Stimulated activated CD4-positive, alpha-beta T cell treated with anti-CD3 and anti-CD28 coated beads, TNF-alpha, amount 100 ng/mL, for 24 hours (primary cell): ENCODE measurements around the gene MGMT.

Experiments used
- DNase-seq, 3 experiments: peaks; one replicate each; pipeline ENCODE4 v3.0.0-alpha.2; 2020; ENCODE audit warnings: low read depth in 3 of 3

Gene MGMT

DNA sequence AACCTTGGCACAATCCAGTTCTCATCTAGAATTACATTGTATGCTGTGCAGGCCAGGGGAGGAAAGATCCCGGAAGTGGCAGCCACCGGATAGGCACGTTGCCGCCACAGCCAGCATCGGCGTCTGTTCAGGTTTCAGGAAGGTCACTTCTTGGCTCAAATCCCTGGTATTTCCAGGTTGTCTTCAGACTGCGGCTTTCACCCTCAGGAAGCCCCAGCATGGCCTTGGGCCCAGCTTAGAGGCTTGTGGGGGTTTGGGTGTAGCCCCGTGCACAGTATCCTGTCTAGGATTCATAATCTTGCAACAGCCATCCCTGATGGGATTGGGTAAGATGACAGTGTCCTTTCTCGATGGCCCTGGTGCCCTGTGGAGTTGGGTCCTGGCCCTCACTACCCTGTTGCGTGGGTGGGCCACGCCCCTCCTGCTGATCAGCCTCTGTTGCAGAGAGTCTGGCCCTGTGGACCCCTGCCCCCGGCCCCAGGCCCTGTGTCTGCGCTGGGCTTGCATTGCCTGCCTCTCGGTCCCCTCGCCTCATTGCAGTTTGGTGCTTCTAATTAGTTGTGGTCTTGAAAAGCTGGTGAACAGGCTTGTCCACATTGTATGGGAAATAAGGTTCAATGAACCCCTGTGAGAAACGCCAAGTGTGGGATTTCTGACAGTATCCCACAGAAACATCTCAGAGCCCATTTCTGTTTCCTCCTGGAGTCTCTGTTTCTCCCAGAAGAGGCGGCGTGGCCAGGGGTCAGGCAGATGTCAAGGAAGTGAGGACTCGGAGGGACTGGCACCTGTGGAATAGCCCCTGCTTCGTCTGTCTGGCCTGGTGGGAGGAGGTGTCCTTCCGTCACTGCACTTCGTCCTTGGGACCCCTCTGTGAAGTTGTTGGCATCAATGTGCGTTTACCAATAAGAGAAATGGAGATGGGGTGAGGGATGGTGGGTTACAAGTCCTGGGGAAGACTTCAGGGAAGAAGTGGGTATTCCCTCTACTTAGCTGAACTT lies 77.5 kb downstream of the MGMT start:
- DNase-seq, result no peak

DNA sequence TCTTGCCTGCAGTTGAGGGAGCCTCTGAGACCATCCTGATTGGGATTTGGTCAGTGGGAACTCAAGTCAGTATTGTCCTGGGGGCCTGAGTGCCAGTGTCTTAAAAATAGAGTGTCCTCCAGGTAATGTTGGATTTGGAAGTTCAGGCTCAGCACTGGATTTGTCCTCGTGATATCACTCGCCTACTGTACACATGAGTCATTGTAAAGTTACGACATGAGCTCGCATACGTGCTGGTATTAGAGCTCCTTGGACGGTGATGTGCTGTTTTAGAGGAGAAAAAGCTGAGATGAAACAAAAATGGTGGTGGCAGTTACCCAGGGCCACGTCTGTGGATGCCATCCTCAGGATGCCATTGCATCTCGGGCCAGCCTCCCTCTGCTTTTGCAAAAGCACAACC lies 78.2 kb downstream of the MGMT start:
- no peak for DNase-seq

DNA sequence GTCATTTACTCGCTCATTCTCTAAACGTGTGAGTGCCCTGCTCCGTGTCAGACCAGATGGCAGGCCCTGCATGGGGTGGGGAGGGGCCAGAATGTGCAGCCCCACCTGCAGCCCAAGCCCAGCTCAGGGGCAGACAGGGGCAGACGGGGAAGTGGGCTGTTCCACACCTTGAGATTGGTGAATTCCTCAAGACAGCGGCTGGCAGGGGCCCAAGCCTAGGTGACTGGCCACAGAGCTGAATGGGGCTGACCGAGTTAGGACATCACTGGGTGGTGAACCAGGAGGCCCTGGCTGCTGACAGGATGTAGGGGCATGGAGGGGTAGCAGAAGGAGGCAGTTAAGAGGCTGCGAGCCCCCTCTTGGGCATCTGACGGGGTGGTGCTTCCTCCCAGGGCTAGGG lies 79.1 kb downstream of the MGMT start:
- DNase-seq, result no peak

DNA sequence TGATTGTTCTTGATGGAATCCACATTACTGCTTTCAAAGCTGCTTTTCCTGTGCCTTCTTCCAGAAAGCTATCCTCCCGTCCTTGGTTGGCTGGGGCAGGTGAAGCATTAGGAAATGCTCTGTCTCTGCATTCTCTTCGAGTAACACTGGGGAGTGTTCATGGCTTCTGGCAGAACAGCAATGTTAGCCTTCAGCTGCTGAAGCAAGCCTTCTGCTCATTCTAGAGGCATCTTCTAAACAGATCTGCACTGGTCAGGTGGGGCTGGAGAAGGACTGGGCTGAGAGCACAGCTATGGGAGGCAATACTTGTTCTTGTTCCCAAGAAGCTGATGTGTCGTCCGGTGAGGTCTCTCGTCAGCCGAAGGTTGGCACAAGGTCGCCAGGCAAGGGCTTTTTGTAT lies 80.6 kb downstream of the MGMT start:
- no peak for DNase-seq

DNA sequence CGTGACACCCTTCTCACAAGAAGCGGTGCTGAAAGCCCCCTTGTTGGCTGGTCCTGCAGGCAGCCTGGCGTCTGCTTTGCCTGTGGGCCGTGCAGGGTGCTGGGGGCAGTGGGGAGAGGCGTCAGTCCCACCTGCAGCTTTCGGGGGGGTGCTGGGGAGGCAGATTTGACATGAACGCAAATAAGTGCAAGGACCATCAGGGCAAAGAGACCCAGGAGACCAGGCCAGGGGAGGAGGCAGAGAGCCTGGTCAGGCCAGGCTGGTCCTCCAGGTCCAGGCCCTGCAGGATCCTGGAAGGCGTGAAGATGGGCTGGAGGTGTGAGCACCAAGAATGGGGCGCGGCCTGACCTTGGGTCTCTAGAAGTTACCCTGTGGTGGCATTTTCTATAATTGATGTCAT lies 81.6 kb downstream of the MGMT start:
- DNase-seq, result no peak

DNA sequence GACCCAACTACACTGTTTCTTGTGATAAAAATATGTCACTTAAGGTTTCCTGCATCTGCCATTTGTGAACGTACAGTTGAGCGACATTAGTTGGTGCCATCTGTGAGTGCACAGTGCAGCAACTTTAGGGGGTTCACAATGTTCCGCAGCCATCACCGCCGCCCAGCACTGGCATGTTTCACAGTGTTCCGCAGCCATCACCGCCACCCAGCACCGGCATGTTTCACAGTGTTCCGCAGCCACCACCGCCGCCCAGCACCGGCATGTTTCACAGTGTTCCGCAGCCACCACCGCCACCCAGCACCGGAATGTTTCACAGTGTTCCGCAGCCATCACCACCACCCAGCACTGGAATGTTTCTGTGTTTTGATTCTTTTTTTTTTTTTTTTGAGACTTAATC lies 83.0 kb downstream of the MGMT start:
- DNase-seq, result no peak

DNA sequence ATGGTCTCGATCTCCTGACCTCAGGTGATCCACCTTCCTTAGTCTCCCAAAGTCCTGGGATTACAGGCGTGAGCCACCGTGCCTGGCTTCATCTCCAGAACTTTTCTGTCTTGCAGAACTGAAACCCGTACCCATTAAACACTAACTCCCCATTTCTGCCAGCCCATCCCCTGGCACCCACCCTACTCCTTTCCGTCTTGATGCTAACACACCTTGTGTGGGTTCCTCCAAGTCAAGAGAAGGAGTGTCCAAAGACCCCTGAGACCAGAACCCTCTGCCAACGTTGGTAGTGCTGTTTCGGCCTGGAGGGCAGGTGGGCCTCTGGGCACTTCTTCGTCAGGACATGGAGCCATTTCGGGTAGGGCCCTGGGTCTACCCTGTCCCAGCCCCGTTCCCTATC lies 83.6 kb downstream of the MGMT start:
- no peak for DNase-seq

DNA sequence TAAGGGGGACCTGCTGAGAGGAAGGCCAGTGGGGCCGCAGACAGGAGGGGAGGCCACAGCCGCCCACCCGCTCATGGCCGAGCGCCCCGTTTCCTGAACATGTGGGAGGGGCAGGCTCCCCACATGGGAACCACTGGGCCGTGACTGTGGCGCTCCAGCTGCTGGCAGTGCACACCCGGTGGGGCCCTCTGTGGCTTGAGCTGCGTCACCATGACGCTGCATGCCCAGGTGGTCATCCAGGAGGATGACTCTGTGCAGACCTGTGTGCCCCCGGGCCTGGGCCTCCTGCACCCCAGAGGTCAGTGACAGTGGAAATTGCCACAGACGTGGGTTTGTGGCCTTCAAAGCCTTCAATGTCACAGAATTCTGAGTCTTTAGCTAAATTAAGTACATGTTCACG lies 85.1 kb downstream of the MGMT start:
- DNase-seq, result no peak

DNA sequence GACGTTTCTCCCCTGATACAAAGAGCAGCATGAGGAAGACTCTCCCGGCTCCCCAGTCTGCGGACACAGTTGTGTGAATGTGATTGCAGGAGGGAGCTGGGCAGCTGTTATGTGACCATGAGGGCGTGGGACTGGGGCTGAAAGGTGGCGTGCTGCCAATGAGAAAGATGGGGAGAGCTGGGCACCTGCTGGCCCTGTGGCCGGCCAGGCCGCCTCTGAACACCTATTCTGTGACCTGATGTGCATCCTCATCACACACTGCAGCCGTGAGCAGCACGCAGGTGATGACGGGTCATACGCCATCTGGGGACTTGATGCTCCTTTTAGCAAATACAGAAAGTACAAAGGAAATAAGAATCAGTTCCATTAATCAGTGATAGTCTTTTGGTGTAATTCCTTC lies 86.9 kb downstream of the MGMT start:
- DNase-seq, result no peak

DNA sequence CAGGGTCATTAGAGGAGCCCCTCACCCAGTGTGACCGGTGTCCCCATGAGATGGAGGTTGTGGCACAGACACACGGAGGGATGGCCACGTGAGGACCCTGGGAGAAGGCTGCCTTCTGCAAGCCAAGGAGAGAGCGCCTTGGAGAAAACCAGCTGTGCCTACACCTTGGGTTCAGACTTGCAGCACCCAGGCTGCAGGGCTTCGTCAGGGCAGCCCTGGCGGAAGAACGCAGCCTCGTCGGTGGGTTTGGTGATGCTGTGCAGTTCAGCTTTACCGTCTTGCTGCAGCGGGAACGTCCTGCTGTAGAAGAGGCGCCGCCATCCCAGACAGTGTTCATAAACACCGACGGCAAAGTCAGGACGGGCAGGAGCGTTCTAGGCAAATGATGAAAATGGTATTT lies 89.3 kb downstream of the MGMT start:
- DNase-seq, result no peak

DNA sequence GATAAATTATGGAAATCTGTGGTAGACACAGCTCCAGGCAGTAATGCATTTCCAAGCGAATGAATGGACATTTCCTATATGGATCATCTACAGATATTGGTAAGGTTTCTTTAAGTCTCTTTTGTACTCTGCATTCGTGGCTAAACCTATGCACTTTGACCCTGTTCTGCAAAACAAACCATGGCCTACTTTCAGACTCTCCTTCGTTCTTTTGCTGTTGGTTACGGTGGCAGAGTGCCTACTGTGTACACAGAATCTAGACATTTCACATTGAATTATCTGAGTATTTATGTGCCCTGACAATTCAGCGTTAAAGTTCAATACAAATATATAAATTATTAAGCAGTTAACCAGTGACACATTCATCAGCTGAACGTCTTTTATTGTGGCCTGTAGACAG lies 93.3 kb downstream of the MGMT start:
- no peak for DNase-seq

DNA sequence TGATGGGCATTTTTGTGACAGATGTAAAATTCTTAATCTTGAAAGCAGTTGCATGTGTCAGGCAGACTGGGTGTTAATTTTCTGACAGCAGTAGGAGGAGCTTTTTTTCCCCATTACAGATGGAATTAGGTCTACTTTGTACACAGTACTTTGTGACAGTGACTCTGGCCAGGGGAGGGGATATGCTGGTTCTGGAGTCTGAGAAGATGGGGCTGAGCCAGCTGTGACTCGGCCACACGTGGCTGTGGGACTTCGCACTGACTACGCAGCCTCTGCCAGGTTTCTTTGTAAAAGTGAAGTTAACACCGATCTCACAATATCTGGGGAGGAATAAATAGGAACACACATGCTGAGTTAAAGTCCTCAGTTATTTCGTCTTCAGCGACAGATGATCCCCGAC lies 95.4 kb downstream of the MGMT start:
- DNase-seq, result no peak

DNA sequence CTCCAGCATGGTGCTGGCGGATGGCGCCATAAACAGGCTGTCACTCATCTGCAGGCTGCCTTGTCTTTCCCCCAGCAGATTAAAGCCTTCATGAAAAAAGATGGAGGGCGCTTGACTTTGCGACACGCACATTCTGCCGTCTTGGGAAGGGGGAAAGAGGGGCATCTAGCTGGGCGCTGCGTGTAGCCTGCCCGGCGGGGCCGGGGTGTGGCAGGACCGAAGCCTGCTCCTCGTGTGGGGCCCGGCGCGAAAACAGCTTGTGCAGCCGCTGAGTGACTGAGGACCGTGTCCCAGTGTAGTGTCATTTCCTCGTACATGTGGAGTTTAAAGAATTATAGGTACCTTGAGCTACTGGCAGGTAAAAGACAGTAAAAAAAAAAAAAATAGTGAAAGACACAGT lies 97.9 kb downstream of the MGMT start:
- DNase-seq, result no peak

DNA sequence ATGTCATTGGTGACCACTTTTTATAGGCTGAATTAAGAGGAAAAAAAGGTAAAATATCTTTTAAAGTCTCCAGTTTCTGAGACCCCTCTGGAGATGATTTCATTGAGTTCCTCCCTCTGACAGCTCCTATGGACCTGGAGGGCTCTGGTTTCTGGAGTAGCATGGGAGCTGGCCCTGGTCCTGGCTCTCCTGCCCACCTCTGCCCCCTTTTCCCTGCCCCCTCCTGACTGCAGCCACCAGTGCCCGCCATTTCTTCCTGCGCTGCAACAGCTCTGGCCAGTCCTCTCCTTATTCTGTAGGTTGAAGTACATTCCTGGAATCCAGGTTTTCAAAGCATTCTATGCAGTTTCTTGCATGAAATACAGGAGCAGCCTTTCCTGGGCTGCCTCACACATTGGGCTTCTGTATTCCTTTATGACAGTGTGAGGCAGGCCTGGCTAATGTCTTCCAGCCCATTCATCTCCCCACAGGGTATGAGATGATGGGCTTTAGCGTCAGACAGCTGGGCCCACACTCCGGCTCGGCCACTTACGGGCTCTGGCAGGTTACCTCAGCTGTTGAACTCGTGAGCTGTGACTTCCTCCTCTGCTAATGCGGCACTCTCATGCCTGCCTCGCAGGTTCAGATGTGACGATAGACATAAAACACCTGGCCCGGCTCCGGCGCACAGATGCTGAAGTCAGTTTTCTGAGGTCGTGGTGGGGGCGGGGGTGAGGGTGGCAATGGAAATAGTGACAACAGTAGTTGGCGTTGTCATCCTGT lies 101.7 kb downstream of the MGMT start:
- DNase-seq, result no peak

DNA sequence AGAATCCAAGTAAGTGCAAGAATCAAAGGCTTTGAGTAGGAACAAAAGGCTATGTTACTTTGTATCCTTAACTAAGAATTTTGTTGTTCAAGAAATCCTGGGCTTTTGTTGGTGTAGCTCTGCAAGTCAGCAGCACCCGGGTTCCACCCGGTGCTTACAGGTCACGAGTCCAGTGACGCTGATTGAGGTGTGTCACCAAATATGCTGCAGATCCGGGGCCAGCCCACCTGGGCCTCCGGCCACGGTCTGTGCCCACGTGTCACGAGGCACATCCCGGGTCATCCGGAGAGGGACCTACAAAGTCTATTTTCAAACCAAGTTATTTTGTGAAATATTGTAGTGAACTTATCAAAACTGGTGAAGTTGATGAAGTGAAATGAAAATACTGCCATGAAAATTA lies 103.1 kb downstream of the MGMT start:
- DNase-seq, result no peak

DNA sequence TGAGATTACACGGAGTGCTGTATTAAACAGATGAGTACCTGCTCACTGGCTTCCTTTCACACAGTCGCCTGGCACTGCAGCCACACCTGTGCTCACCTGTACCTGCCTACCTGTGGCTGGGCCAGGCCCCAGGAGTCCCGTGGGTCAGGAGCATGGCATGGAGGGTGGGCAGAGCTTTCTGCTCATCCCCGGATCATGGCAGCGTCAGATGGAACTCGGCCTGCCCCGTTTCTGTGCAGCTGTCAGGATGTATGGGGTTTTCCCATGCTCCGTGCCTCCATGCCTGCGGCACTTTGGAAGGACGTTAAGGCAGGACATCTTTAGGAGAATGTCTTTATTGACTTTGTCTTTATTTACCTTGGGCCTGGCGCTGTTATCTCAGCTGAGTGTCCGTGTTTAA lies 112.2 kb downstream of the MGMT start:
- no peak for DNase-seq

DNA sequence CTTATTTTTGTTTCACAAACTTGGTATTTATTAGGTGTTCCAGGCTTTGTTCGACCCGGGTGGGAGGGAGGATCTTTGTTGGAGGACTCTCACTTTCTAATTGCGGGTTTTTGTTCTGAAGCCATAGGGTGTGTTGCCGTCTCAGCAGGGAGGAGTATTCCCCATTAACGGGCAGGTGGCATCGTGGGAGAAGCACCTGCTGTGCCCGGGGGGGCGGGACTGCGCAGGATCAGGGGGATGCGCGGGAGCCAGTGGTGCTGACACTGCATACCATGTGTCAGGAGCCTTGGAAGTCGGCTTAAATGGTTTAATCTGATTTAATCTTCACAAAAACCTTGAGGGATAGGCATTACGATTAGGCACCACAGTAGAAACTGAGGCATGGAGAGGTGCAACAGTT lies 113.0 kb downstream of the MGMT start:
- DNase-seq, result no peak

DNA sequence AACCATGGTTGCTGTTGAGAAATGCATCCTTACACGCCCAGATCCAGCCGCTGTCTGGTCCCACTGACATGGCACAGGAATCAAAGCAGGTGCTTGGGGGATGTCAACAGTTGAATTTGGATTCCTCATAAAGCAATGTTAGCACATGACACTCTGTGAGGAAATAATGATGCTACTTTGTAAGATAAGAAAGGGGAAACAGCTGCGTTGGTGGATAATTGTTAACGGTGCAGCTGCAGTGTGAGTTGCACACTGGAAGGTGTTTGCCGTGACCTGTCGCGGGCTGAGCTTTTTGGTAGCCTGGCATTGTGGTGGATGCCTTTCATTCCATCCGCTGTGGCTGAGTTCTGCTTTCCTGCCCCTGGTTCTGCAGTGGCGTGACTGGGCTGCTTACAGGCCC lies 113.9 kb downstream of the MGMT start:
- DNase-seq, result no peak

DNA sequence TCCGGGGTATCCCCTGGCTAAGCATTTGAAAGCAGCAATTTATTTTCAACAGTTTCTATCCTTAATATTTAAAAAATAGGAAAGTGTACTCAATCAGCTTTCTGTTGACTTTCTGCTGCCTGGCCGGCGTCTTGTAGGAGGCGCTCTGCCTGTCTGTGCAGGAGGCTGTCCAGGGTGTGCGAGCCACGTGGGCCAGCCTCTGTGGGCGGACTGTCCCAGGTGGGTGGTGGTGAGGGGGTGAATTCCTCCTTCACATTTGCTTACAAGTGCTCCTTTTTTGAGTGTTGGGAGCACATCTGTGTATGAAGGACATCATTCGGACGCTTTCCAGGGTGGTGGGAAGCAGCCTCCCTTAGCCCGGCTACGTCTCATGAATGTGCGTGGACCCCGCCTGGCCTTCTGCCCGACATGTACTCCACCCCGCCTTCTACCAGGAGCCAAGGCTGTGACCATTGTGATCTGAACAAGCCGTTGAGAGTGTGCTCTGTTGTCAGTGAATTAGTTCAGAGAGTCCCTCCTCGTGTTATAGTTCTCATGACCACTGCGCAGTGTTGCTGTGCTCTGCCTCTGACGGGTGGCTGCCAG lies 114.9 kb downstream of the MGMT start:
- no peak for DNase-seq

DNA sequence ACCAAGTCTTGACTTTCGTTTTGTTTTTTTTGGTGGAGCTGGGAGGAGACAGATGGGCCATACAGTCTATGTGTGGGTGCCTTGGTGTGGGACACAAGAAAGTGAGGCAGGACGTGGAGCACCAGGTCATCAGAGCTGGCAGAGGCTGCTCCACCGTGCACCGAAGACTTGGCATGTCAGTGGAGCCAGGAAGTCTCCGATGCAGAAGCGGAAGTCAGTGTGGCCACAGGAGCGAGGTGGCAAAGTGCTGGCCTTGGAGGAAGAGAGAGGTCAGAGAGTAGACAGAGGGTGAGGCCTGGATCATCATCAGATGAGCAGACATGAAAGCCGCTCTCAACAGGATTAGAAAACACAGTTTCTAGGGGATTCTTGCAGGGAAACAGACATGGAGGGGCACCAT lies 116.8 kb downstream of the MGMT start:
- DNase-seq, result no peak

DNA sequence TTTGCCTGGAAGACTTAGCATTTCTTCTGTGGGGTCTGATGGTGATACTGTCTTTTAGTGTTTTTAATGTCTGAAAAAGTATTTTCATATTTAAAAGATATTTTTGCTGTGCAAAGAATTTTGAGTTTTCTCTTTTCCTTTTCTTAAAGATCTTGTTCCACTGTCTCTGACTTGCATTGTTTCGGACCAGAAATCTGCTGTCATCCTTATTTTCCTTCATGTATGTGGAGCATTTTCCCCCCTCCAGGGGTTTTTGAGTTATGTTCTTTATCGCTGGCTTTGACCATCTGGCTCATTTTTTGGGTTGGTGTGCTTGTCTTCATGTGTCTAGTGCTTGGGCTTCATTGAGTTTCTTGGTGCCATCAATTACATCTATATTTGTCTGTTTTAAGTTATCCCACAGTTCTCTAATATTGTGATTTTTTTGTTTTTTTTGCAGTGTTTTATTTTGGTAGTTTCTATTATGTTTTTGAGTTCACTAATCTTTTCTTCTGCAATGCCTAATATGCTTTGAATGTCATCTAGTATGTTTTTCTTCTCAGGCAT lies 119.9 kb downstream of the MGMT start:
- no peak for DNase-seq

DNA sequence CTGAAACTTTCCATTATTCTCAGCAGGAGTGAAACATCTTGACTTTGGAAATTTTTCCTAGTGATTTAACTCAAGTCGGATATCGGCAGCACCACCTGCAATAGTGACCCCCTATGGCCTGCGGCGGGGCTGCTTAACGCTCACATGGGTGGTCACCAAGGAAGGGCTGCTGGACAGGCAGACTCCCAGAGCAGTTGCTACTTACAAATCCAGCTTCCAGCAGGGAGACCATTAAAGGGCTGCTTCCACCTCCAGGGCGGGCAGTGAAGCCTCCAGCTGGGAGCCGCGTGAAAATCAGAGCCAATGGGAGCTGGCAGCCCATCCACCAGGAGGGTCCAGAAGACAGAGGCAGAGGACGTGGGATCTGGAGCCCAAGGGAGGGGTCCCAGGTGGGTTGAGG lies 122.5 kb downstream of the MGMT start:
- DNase-seq, result no peak

DNA sequence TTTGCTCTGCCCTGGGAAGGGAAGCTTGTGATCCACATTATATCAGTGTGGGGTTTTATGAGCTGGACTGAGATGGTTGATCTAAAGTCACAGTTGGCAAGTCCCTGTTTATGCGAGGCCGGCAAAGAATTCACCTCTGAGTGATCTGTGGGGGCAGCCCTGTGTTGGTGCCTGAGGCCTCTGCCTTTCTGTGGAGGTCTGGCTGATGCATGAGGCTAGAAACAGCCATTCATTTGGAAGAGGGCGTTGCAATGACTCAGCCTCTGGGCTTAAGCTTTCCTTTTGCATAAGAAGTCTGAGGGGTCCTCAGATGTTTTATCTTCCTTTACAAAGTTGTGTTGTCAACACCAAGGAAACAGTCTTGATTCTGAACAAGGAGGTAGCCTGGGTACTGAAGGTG lies 126.9 kb downstream of the MGMT start:
- DNase-seq, result no peak
